Panc1 (cell line): ENCODE results near the gene VEGFA. TPM values are rescaled to one million over a fixed set of nuclear protein-coding genes. Genes with fewer than 3 reads are reported as not detected.

Source experiments
- ATAC-seq: fragments of 200-7000 bp; cut with Tn5 transposase; 2 replicates; pipeline ENCODE4 v1.9.1; 2020; ENCODE audit warnings: mild to moderate bottlenecking, moderate library complexity
- BruUV-seq: library from RNA; stranded (reverse); fragments of 400-500 nt; replicated peaks from 2 replicates; lab custom pipeline; 2021; lab: Mats Ljungman, UMichigan
- CTCF ChIA-PET: fragments of 300-600 bp; sonication (Branson Sonifier 250); formaldehyde crosslinking; loops from one replicate; lab custom pipeline; 2022; ENCODE audit warnings: antibody characterized with exemption; lab: Charles Lee
- POLR2A ChIA-PET: fragments of 300-600 bp; sonication (Branson Sonifier 250); formaldehyde crosslinking; loops from one replicate; lab custom pipeline; 2022; ENCODE audit warnings: antibody characterized with exemption; lab: Charles Lee
- DNase-seq: peaks from one replicate; pipeline ENCODE4 v3.0.0-alpha.2; 2010; ENCODE audit warnings: low read depth, low spot score
- H3K27ac ChIP-seq: 2 replicates; pipeline ENCODE4 v1.5.1; 2011; ENCODE audit warnings: mild to moderate bottlenecking, low read length, inconsistent platforms
- H3K27me3 ChIP-seq: fragments of 200-500 bp; sonication (Bioruptor generic); 2 replicates; pipeline ENCODE4 v1.6.0; 2014; ENCODE audit warnings: low read length, inconsistent platforms; ENCODE audit not compliant: control insufficient read depth, insufficient read depth
- H3K36me3 ChIP-seq: fragments of 200-500 bp; sonication (Bioruptor generic); 2 replicates; pipeline ENCODE4 v1.5.1; 2014; ENCODE audit warnings: inconsistent platforms, mild to moderate bottlenecking, low read length, moderate library complexity; ENCODE audit not compliant: control insufficient read depth, insufficient read depth
- H3K4me1 ChIP-seq: 2 replicates; pipeline ENCODE4 v1.5.1; 2011; ENCODE audit warnings: inconsistent platforms, mild to moderate bottlenecking, low read length, moderate library complexity; ENCODE audit not compliant: control insufficient read depth, insufficient read depth
- H3K4me3 ChIP-seq, 2 experiments: 2 replicates each; pipeline ENCODE4 v1.5.1; 2011 to 2012; ENCODE audit warnings: low read depth in 2 of 2, low read length in 2 of 2, mild to moderate bottlenecking in 2 of 2, inconsistent platforms in 1 of 2, moderate library complexity in 1 of 2
- H3K9me3 ChIP-seq: fragments of 200-500 bp; sonication (Bioruptor generic); 2 replicates; pipeline ENCODE4 v1.5.1; 2014; ENCODE audit warnings: low read depth, mild to moderate bottlenecking, inconsistent platforms, low read length, moderate library complexity; ENCODE audit not compliant: control insufficient read depth, insufficient read depth
- CTCF ChIP-seq: fragments of 450-650 bp; IDR thresholded peaks from 2 replicates; pipeline ENCODE4 v1.5.1; 2017; ENCODE audit warnings: mild to moderate bottlenecking
- POLR2AphosphoS5 ChIP-seq: IDR thresholded peaks from 2 replicates; pipeline ENCODE4 v1.6.1; 2012; ENCODE audit warnings: mild to moderate bottlenecking, low read depth, low read length, moderate library complexity
- REST ChIP-seq, 2 experiments: IDR thresholded peaks; 2 replicates each; pipeline ENCODE4 v1.6.1; 2011 to 2012; ENCODE audit warnings: low read depth in 2 of 2, control low read depth in 1 of 2, low read length in 1 of 2, mild to moderate bottlenecking in 1 of 2, moderate library complexity in 1 of 2; ENCODE audit not compliant: insufficient read depth in 1 of 2
- SIN3A ChIP-seq: IDR thresholded peaks from 2 replicates; pipeline ENCODE4 v1.6.1; 2012; ENCODE audit warnings: low read depth, mild to moderate bottlenecking, low read length, moderate library complexity, borderline replicate concordance; ENCODE audit not compliant: insufficient read depth
- TCF7L2 ChIP-seq: IDR thresholded peaks from 2 replicates; pipeline ENCODE4 v1.6.1; 2011; ENCODE audit warnings: mild to moderate bottlenecking, low read depth, low read length, inconsistent platforms
- in situ Hi-C: cut with HindIII; loops from 2 replicates; pipeline ENCODE4 v1.10.0; 2016; ENCODE audit warnings: low sequenced_read_pairs, low pct_unique_long_range_greater_than_20kb
- intact Hi-C: fragments of 100-400 bp; cut with micrococcal nuclease; formaldehyde crosslinking; loops from one replicate; pipeline ENCODE4 v1.10.0; 2022; ENCODE audit not compliant: unreplicated experiment
- total RNA-seq: library from RNA; stranded (reverse); gene quantifications from one replicate; pipeline ENCODE4 v1.2.1, GENCODE V29; 2021; ENCODE audit not compliant: unreplicated experiment

VEGFA gene
- total RNA-seq, 1 experiment from 2014 or later: 98.7 TPM

GRCh38 chr6:43761666-43762409, 8.2 kb upstream of the VEGFA start:
- ChIA-PET POLR2A (no interaction called here), CTCF (no interaction called here)
- Histone ChIP-seq H3K4me1 (no peaks in the 10 kb centered on the region), H3K36me3 (no peaks in the 10 kb centered on the region), H3K9me3 (no peaks in the 10 kb centered on the region), H3K4me3 (no peak overlapping the region), H3K27me3 (no peaks in the 10 kb centered on the region), H3K27ac (no peak overlapping the region)
- TF ChIP-seq TCF7L2: no peak
- TF ChIP-seq POLR2AphosphoS5: no peak
- TF ChIP-seq CTCF: no peak
- no peak for TF ChIP-seq REST (IDR thresholded peaks at IDR 0.05; ENCODE audit: insufficient read depth in 1 of 2, low read depth in 2 of 2, low read length in 1 of 2)
- TF ChIP-seq SIN3A: no peak
- DNase-seq: no peak
- BruUV-seq: no TSS peak
- no peak for ATAC-seq
- in situ Hi-C loops (no loop called here), intact Hi-C loops (no loop called here)

DNA sequence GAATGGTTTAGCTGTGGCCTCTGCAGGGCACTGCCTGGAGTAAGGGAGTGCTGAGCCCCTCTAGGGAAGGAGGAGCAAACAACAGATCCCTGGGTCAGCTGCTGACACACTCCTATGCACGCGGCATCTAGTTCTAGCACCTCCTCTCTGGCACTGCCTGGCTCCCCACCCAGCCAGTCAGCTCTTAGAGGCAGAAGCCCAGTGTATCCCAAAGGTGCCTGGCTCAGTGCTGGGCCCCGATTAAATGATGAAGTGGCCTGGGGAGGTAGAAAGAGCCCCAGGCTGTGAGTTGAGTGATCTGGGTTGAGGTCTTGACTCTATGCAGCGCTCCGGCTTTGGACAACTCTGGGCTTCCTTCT, 7.6 kb upstream of the VEGFA start:
- Histone ChIP-seq H3K27ac (no peak overlapping the region), H3K4me1 (no peaks in the 10 kb centered on the region), H3K27me3 (no peaks in the 10 kb centered on the region), H3K9me3 (no peaks in the 10 kb centered on the region), H3K36me3 (no peaks in the 10 kb centered on the region), H3K4me3 (no peak overlapping the region)
- ATAC-seq (no peak), DNase-seq (no peak)
- BruUV-seq: no TSS peak
- no peak for TF ChIP-seq REST (IDR thresholded peaks at IDR 0.05; ENCODE audit: insufficient read depth in 1 of 2, low read depth in 2 of 2, low read length in 1 of 2)
- TF ChIP-seq SIN3A: no peak
- TF ChIP-seq POLR2AphosphoS5: no peak
- TF ChIP-seq TCF7L2: no peak
- no peak for TF ChIP-seq CTCF
- POLR2A ChIA-PET: no interaction called here
- intact Hi-C loops (no loop called here), in situ Hi-C loops (no loop called here)
- CTCF ChIA-PET: no interaction called here
